HepG2 (cell line): Measurements from ENCODE around the gene MYO1B. TPM values are rescaled to one million over a fixed set of nuclear protein-coding genes. Genes with fewer than 3 reads are reported as not detected.

Experiments used
- ATAC-seq: fragments of 200-7000 bp; cut with Tn5 transposase; 3 replicates; pipeline ENCODE4 v1.9.1; 2020; ENCODE audit warnings: mild to moderate bottlenecking, moderate library complexity
- BruUV-seq: library from RNA; stranded (reverse); fragments of 400-500 nt; replicated peaks from 2 replicates; lab custom pipeline; 2021; lab: Mats Ljungman, UMichigan
- CTCF ChIA-PET: fragments of 300-600 bp; formaldehyde crosslinking; extraction: SDS; loops from one replicate; lab custom pipeline; 2021; ENCODE audit warnings: low total read pairs, inconsistent platforms, low intra/inter-chr PET ratio; lab: Yijun Ruan, JAX
- POLR2A ChIA-PET: fragments of 350-600 bp; sonication (Branson Sonifier 250); formaldehyde crosslinking; loops from one replicate; lab custom pipeline; 2020; ENCODE audit warnings: antibody characterized with exemption, inconsistent platforms; lab: Yijun Ruan, JAX
- DNase-seq: peaks from one replicate; pipeline ENCODE4 v3.0.0-alpha.2; 2015; ENCODE audit warnings: low spot score
- FAIRE-seq: peaks from 3 replicates; lab custom pipeline; 2011; peaks lifted over from hg19 to GRCh38; lab: Jason Lieb, UNC
- H2AFZ ChIP-seq: one replicate; pipeline ENCODE4 v1.6.1; 2011; ENCODE audit warnings: low read length, inconsistent platforms
- H3K27ac ChIP-seq: fragments of 300-600 bp; 3 replicates; pipeline ENCODE4 v1.8.0; 2011; ENCODE audit warnings: mixed run types, mild to moderate bottlenecking, mixed read lengths, low read length, inconsistent platforms; ENCODE audit not compliant: insufficient read depth; ENCODE audit errors: extremely low read length
- H3K27me3 ChIP-seq, 2 experiments: fragments of 200-600 bp in 1 of 2; 2 replicates in 1 of 2; 3 replicates in 1 of 2; pipeline versions ENCODE4 v1.6.0 to v1.8.0; 2011; ENCODE audit warnings: low read length in 2 of 2, mild to moderate bottlenecking in 2 of 2, moderate library complexity in 2 of 2, inconsistent platforms in 1 of 2; ENCODE audit not compliant: insufficient read depth in 2 of 2, control insufficient read depth in 1 of 2
- H3K36me3 ChIP-seq, 2 experiments: fragments of 200-600 bp in 1 of 2; replicated peaks in 1 of 2; 2 replicates in 1 of 2; 3 replicates in 1 of 2; pipeline versions ENCODE4 v1.5.1 to v1.8.0; 2011; ENCODE audit warnings: low read length in 2 of 2, inconsistent platforms in 1 of 2; ENCODE audit not compliant: insufficient read depth in 2 of 2, control insufficient read depth in 1 of 2
- H3K4me1 ChIP-seq: 2 replicates; pipeline ENCODE4 v1.5.1; 2012; ENCODE audit warnings: low read length, inconsistent platforms; ENCODE audit not compliant: insufficient read depth
- H3K4me2 ChIP-seq: 2 replicates; pipeline ENCODE4 v1.6.0; 2011; ENCODE audit warnings: low read depth, low read length, inconsistent platforms
- H3K4me3 ChIP-seq, 3 experiments: fragments of 200-600 bp in 1 of 3; sonication (generic), shearing (Covaris generic) in 1 of 3; replicated peaks in 1 of 3; 2 replicates each; pipeline ENCODE4 v1.5.1; 2011 to 2016; ENCODE audit warnings: low read length in 3 of 3, inconsistent platforms in 2 of 3, low read depth in 2 of 3, mild to moderate bottlenecking in 2 of 3, control low read depth in 1 of 3, mixed read lengths in 1 of 3; ENCODE audit not compliant: insufficient read depth in 1 of 3
- H3K79me2 ChIP-seq: one replicate; pipeline ENCODE4 v1.6.1; 2011; ENCODE audit warnings: low read length, inconsistent platforms; ENCODE audit not compliant: insufficient read depth
- H3K9ac ChIP-seq: 2 replicates; pipeline ENCODE4 v1.6.0; 2011; ENCODE audit warnings: mild to moderate bottlenecking, low read depth, low read length, inconsistent platforms; ENCODE audit not compliant: insufficient read depth
- H3K9me3 ChIP-seq: 2 replicates; pipeline ENCODE4 v1.5.1; 2012; ENCODE audit warnings: mild to moderate bottlenecking, low read length
- H4K20me1 ChIP-seq: 2 replicates; pipeline ENCODE4 v1.6.0; 2011; ENCODE audit warnings: inconsistent platforms, mild to moderate bottlenecking, low read length, moderate library complexity; ENCODE audit not compliant: insufficient read depth
- AGO2 ChIP-seq: fragments of 200-400 bp; formaldehyde crosslinking; optimal IDR thresholded peaks from 2 replicates; pipeline ENCODE3; 2017; ENCODE audit warnings: mild to moderate bottlenecking, low read depth, low read length, moderate library complexity
- GLI4 ChIP-seq: sonication (generic); formaldehyde crosslinking; IDR thresholded peaks from 2 replicates; pipeline ENCODE4 v1.5.1; 2020; ENCODE audit warnings: missing genetic modification reagents, mild to moderate bottlenecking, moderate library complexity, borderline replicate concordance
- MED8 ChIP-seq: sonication (generic); formaldehyde crosslinking; IDR thresholded peaks from 2 replicates; pipeline ENCODE4 v1.8.1; 2023; ENCODE audit warnings: mild to moderate bottlenecking, missing genetic modification reagents; ENCODE audit not compliant: insufficient replicate concordance
- NFYC ChIP-seq: IDR thresholded peaks from 2 replicates; pipeline ENCODE4 v1.6.1; 2016; ENCODE audit warnings: missing genetic modification reagents, missing compliant biosample characterization
- RBM22 ChIP-seq: fragments of 200-400 bp; formaldehyde crosslinking; optimal IDR thresholded peaks from 2 replicates; pipeline ENCODE3; 2017; ENCODE audit warnings: mild to moderate bottlenecking, low read length, moderate library complexity
- REXO4 ChIP-seq: sonication (generic); formaldehyde crosslinking; IDR thresholded peaks from 2 replicates; pipeline ENCODE4 v1.8.0; 2022; ENCODE audit warnings: missing genetic modification reagents, mild to moderate bottlenecking, borderline replicate concordance
- SIX1 ChIP-seq: sonication (generic); formaldehyde crosslinking; IDR thresholded peaks from 2 replicates; pipeline ENCODE4 v1.4.0; 2020; ENCODE audit warnings: missing genetic modification reagents, borderline replicate concordance
- SRSF9 ChIP-seq: fragments of 200-400 bp; formaldehyde crosslinking; IDR thresholded peaks from 2 replicates; pipeline ENCODE4 v1.6.1; 2018; ENCODE audit warnings: borderline replicate concordance, mild to moderate bottlenecking, low read depth, low read length; ENCODE audit not compliant: insufficient read depth, poor library complexity, severe bottlenecking
- TARDBP ChIP-seq: sonication (generic); formaldehyde crosslinking; IDR thresholded peaks from 2 replicates; pipeline ENCODE4 v1.8.0; 2022; ENCODE audit warnings: mild to moderate bottlenecking, missing genetic modification reagents
- ZNF556 ChIP-seq: sonication (generic); formaldehyde crosslinking; IDR thresholded peaks from 2 replicates; pipeline ENCODE4 v1.4.0; 2020; ENCODE audit warnings: mild to moderate bottlenecking, missing genetic modification reagents, borderline replicate concordance
- ZNF746 ChIP-seq: sonication (generic); formaldehyde crosslinking; IDR thresholded peaks from 2 replicates; pipeline ENCODE4 v1.8.0; 2022; ENCODE audit warnings: mild to moderate bottlenecking, missing genetic modification reagents
- ZNF780A ChIP-seq: sonication (generic); formaldehyde crosslinking; IDR thresholded peaks from 2 replicates; pipeline ENCODE4 v1.8.0; 2022; ENCODE audit warnings: mild to moderate bottlenecking, missing genetic modification reagents, moderate library complexity
- WGBS: methylation state at CpG from one replicate; pipeline ENCODE4 v1.1.6; 2017; ENCODE audit warnings: low lambda C conversion rate; 5-methylcytosine and 5-hydroxymethylcytosine counted together
- in situ Hi-C: cut with HindIII; loops from 2 replicates; pipeline ENCODE4 v1.10.0; 2017; ENCODE audit warnings: low pct_unique_long_range_greater_than_20kb; ENCODE audit not compliant: extremely low pct_ligation_motif_present
- intact Hi-C: fragments of 100-400 bp; cut with micrococcal nuclease; formaldehyde crosslinking; loops from one replicate; pipeline ENCODE4 v1.10.0; 2022; ENCODE audit not compliant: unreplicated experiment
- polyA plus RNA-seq, 8 experiments: library from polyadenylated mRNA; depleted of rRNA in 3 of 8; stranded (reverse) in 7 of 8; unstranded in 1 of 8; fragments of >200 nt; fragmentation: Illumina TruSeq in 4 of 8; extraction: Trizol in 4 of 8; gene quantifications; 2 replicates each; pipeline versions ENCODE4 v1.2.1 to v1.2.3, GENCODE V29; 2011 to 2016; ENCODE audit warnings: low read depth in 4 of 8, missing spikeins in 1 of 8, mixed read lengths in 1 of 8; ENCODE audit not compliant: insufficient read depth in 1 of 8
- total RNA-seq, 5 experiments: library from RNA; depleted of rRNA; stranded (reverse); fragments of >200 nt; fragmentation: Illumina TruSeq; extraction: Trizol; gene quantifications; 2 replicates each; pipeline ENCODE4 v1.2.3, GENCODE V29; 2016; ENCODE audit warnings: low read depth in 1 of 5
- TF ChIP-seq, protein P1 (sequence below): fragments of 450-650 bp; IDR thresholded peaks from 2 replicates; pipeline ENCODE4 v1.6.1; 2017; ENCODE audit warnings: mild to moderate bottlenecking
- TF ChIP-seq, protein P2 (sequence below): sonication (generic); formaldehyde crosslinking; conservative IDR thresholded peaks from 2 replicates; pipeline ENCODE4 v1.4.0; 2020; ENCODE audit warnings: missing genetic modification reagents
- TF ChIP-seq, protein P3 (sequence below): IDR thresholded peaks from 2 replicates; pipeline ENCODE4 v1.6.1; 2016; ENCODE audit warnings: low read depth, borderline replicate concordance

MYO1B gene
- total and polyA plus RNA-seq, 2 of the 13 experiments (the other 11 are each of a cell fraction or from before 2014, with no cell fraction given) = 36.9 to 89.8 TPM

DNA sequence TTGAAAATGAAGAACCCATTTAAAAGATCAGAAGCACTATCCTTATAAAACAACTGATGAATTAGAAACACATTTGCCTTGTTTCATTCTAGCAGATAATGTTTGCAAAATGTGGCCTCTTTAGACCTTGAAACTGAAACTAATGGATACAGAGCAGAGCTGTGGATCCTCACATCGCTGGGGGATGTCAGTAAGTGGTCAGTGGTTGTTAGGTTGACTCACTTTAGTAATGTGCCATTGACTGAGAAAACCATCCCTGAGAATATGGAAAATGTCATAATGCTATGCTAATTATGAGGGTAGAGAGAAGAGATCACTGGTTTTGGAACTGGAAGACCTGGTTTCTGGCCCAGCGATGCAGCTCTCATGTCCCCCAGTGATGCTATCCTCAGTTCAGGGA, 176.7 kb downstream of the MYO1B start:
- POLR2A ChIA-PET = no interaction called here
- WGBS = 100% methylated on average over 2 of the region's 2 CpGs
- H3K9me3 ChIP-seq = no peaks in the 10 kb centered on the region
- H3K27me3 ChIP-seq = no peaks in the 10 kb centered on the region
- FAIRE-seq = no peak
- no peak overlapping the region for H3K27ac ChIP-seq
- TF ChIP-seq MED8 (CRISPR knock-in tag) (no peak), ZNF780A (CRISPR knock-in tag) (no peak), RBM22 (peak; percentile 14)
- TF ChIP-seq, protein P1, sequence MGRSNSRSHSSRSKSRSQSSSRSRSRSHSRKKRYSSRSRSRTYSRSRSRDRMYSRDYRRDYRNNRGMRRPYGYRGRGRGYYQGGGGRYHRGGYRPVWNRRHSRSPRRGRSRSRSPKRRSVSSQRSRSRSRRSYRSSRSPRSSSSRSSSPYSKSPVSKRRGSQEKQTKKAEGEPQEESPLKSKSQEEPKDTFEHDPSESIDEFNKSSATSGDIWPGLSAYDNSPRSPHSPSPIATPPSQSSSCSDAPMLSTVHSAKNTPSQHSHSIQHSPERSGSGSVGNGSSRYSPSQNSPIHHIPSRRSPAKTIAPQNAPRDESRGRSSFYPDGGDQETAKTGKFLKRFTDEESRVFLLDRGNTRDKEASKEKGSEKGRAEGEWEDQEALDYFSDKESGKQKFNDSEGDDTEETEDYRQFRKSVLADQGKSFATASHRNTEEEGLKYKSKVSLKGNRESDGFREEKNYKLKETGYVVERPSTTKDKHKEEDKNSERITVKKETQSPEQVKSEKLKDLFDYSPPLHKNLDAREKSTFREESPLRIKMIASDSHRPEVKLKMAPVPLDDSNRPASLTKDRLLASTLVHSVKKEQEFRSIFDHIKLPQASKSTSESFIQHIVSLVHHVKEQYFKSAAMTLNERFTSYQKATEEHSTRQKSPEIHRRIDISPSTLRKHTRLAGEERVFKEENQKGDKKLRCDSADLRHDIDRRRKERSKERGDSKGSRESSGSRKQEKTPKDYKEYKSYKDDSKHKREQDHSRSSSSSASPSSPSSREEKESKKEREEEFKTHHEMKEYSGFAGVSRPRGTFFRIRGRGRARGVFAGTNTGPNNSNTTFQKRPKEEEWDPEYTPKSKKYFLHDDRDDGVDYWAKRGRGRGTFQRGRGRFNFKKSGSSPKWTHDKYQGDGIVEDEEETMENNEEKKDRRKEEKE = no peak
- TF ChIP-seq, all 625 proteins: peak for 1
- CTCF ChIA-PET = no interaction called here
- no TSS peak for BruUV-seq
- H3K36me3 ChIP-seq = peaks cover 6 to 25% of the 10 kb centered on the region in 2 experiments
- H2AFZ ChIP-seq = no peak overlapping the region
- intact Hi-C loops = no loop called here
- H3K4me2 ChIP-seq = no peak overlapping the region
- H3K9ac ChIP-seq = no peak overlapping the region
- ATAC-seq = no peak
- H4K20me1 ChIP-seq = no peaks in the 10 kb centered on the region
- DNase-seq = no peak
- H3K79me2 ChIP-seq = no peaks in the 10 kb centered on the region
- in situ Hi-C loops = no loop called here
- H3K4me3 ChIP-seq = no peak overlapping the region
- H3K4me1 ChIP-seq = peaks cover 17% of the 10 kb centered on the region

DNA sequence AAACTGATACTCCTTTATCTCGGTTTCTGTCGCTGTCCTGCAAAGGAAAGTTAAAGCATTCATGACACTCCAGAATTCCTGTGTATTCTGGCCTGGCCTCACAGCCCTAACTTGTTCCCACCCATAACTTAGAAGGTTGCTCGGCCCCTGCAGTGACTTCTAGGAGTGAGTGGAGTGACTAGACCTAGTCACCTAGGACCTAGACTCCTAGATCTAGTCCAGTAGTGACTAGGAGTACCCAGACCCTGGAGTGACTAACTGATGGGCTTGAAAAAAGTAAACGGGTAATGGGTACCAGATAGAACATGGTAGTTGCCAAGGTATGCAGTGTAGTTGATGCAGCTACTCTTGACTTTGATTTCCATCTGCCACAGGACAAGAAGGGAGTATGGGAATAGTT, 181.8 kb downstream of the MYO1B start:
- BruUV-seq = no TSS peak
- in situ Hi-C loops = no loop called here
- ATAC-seq = peak; percentile 26
- TF ChIP-seq ZNF556 (CRISPR knock-in tag) (no peak), RBM22 (peak; percentile 90), SIX1 (CRISPR knock-in tag) (no peak), REXO4 (CRISPR knock-in tag) (no peak), AGO2 (no peak), ZNF746 (no peak), SRSF9 (no peak), GLI4 (CRISPR knock-in tag) (no peak), TARDBP (no peak), NFYC (CRISPR knock-in tag) (no peak)
- TF ChIP-seq, protein P2, sequence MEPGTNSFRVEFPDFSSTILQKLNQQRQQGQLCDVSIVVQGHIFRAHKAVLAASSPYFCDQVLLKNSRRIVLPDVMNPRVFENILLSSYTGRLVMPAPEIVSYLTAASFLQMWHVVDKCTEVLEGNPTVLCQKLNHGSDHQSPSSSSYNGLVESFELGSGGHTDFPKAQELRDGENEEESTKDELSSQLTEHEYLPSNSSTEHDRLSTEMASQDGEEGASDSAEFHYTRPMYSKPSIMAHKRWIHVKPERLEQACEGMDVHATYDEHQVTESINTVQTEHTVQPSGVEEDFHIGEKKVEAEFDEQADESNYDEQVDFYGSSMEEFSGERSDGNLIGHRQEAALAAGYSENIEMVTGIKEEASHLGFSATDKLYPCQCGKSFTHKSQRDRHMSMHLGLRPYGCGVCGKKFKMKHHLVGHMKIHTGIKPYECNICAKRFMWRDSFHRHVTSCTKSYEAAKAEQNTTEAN (CRISPR knock-in tag) = no peak
- TF ChIP-seq, protein P3, sequence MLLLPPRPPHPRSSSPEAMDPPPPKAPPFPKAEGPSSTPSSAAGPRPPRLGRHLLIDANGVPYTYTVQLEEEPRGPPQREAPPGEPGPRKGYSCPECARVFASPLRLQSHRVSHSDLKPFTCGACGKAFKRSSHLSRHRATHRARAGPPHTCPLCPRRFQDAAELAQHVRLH = no peak

More for the DNA sequence above, 181.8 kb downstream of the MYO1B start:
- Histone ChIP-seq H3K9ac (no peak overlapping the region), H3K4me2 (no peak overlapping the region), H2AFZ (no peak overlapping the region), H3K79me2 (no peaks in the 10 kb centered on the region), H3K36me3 (peaks cover 1 to 12% of the 10 kb centered on the region in 2 experiments), H3K27me3 (no peaks in the 10 kb centered on the region), H3K4me3 (no peak overlapping the region), H3K27ac (no peak overlapping the region), H4K20me1 (no peaks in the 10 kb centered on the region), H3K9me3 (no peaks in the 10 kb centered on the region), H3K4me1 (no peaks in the 10 kb centered on the region)
- WGBS = 92% methylated on average over 4 of the region's 4 CpGs
- no peak for FAIRE-seq
- DNase-seq = no peak
- intact Hi-C loops = no loop called here
- POLR2A ChIA-PET = no interaction called here
- CTCF ChIA-PET = no interaction called here
